Measurements from ENCODE around the gene CSTPP1. TPM values are rescaled to one million over a fixed set of nuclear protein-coding genes. Genes with fewer than 3 reads are reported as not detected.

CSTPP1 gene
- total RNA-seq, 1 donor from 2014 or later: 30.0 TPM

- Mint-ChIP-seq H3K4me3 (ENCODE audit: unreplicated experiment) (no peak overlapping the region), H3K27ac (ENCODE audit: unreplicated experiment) (no peak overlapping the region), H3K4me1 (ENCODE audit: unreplicated experiment) (peaks cover 6% of the 10 kb centered on the region), H3K36me3 (ENCODE audit: low read depth, unreplicated experiment) (peaks cover 9% of the 10 kb centered on the region), H3K9me3 (ENCODE audit: unreplicated experiment) (no peaks in the 10 kb centered on the region), H3K27me3 (ENCODE audit: unreplicated experiment) (no peaks in the 10 kb centered on the region)
- DNase-seq (ENCODE audit: low spot score): no peak
- TF ChIP-seq, protein P1, sequence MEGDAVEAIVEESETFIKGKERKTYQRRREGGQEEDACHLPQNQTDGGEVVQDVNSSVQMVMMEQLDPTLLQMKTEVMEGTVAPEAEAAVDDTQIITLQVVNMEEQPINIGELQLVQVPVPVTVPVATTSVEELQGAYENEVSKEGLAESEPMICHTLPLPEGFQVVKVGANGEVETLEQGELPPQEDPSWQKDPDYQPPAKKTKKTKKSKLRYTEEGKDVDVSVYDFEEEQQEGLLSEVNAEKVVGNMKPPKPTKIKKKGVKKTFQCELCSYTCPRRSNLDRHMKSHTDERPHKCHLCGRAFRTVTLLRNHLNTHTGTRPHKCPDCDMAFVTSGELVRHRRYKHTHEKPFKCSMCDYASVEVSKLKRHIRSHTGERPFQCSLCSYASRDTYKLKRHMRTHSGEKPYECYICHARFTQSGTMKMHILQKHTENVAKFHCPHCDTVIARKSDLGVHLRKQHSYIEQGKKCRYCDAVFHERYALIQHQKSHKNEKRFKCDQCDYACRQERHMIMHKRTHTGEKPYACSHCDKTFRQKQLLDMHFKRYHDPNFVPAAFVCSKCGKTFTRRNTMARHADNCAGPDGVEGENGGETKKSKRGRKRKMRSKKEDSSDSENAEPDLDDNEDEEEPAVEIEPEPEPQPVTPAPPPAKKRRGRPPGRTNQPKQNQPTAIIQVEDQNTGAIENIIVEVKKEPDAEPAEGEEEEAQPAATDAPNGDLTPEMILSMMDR (IDR thresholded peaks at IDR 0.05; ENCODE audit: unreplicated experiment): no peak
Measured at GRCh38 chr11:47052576-47052975, 116.0 kb downstream of the CSTPP1 start.

DNA sequence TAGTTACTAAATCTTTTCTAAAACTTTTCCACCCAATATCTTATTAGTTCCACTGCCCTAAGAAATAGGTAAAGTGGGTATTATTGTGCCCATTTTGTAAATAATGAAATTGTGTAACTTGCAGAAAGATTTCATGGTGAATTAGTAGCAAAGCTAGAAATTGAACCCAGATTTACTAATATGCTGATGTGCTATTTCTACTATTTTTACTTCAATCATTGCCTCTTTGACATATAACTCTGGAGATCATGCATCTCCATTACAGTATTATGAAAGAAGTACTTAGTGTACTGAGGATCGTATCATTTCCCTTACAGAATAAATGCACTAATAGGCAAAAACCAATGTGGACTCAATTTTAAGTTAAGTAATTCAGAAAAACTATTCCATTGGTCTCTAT is 119.0 kb downstream of the CSTPP1 start:
- Mint-ChIP-seq H3K27me3 (ENCODE audit: unreplicated experiment) (no peaks in the 10 kb centered on the region), H3K9me3 (ENCODE audit: unreplicated experiment) (no peaks in the 10 kb centered on the region), H3K4me3 (ENCODE audit: unreplicated experiment) (no peak overlapping the region), H3K4me1 (ENCODE audit: unreplicated experiment) (peaks cover 6% of the 10 kb centered on the region), H3K36me3 (ENCODE audit: low read depth, unreplicated experiment) (peaks cover 19% of the 10 kb centered on the region), H3K27ac (ENCODE audit: unreplicated experiment) (no peak overlapping the region)
- DNase-seq (ENCODE audit: low spot score): no peak
- TF ChIP-seq, protein P1 (IDR thresholded peaks at IDR 0.05; ENCODE audit: unreplicated experiment): no peak

DNA sequence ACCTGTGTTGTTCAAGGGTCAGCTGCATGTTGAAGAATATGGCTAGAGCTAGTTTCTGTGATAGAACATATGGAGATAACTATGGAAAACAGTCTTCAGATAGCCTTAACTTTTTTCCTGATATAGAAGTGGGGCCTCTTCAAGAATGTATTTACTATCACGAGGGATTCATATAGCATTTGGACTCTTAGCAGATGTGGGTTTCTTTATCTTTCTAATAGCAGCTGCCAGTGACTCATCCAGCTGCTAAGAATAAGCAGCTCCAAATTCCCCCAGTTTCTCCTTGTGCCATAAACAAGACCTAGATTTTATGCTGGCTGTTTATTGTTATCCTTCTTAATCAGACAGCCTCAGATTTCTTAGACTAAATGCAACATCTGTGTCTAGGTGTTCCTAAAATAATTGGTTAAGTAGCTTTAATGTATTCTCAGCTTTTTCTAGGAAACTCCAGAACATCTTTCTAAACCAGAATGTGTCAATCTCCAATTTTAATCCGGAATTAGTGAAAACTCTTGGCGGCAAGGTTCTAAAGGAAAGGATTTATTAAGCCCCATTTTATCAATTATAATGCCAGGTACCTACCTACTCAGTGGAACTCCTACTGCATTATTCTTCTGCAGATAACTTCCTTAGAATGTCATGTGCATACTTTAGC is 119.8 kb downstream of the CSTPP1 start:
- DNase-seq (ENCODE audit: low spot score): no peak
- no peak overlapping the region for H3K4me3 Mint-ChIP-seq (ENCODE audit: unreplicated experiment)
- peaks cover 19% of the 10 kb centered on the region for H3K36me3 Mint-ChIP-seq (ENCODE audit: low read depth, unreplicated experiment)
- peaks cover 6% of the 10 kb centered on the region for H3K4me1 Mint-ChIP-seq (ENCODE audit: unreplicated experiment)
- H3K27me3 Mint-ChIP-seq (ENCODE audit: unreplicated experiment): no peaks in the 10 kb centered on the region
- TF ChIP-seq, protein P1 (IDR thresholded peaks at IDR 0.05; ENCODE audit: unreplicated experiment): no peak
- no peak overlapping the region for H3K27ac Mint-ChIP-seq (ENCODE audit: unreplicated experiment)
- no peaks in the 10 kb centered on the region for H3K9me3 Mint-ChIP-seq (ENCODE audit: unreplicated experiment)

- Mint-ChIP-seq H3K27ac (ENCODE audit: unreplicated experiment) (peak overlapping the region; percentile 20), H3K4me1 (ENCODE audit: unreplicated experiment) (peaks cover 6% of the 10 kb centered on the region), H3K4me3 (ENCODE audit: unreplicated experiment) (no peak overlapping the region), H3K27me3 (ENCODE audit: unreplicated experiment) (no peaks in the 10 kb centered on the region), H3K36me3 (ENCODE audit: low read depth, unreplicated experiment) (peaks cover 16% of the 10 kb centered on the region), H3K9me3 (ENCODE audit: unreplicated experiment) (no peaks in the 10 kb centered on the region)
- no peak for DNase-seq (ENCODE audit: low spot score)
- TF ChIP-seq, protein P1 (IDR thresholded peaks at IDR 0.05; ENCODE audit: unreplicated experiment): no peak
Measured at GRCh38 chr11:47057365-47057764, 120.8 kb downstream of the CSTPP1 start.

DNA sequence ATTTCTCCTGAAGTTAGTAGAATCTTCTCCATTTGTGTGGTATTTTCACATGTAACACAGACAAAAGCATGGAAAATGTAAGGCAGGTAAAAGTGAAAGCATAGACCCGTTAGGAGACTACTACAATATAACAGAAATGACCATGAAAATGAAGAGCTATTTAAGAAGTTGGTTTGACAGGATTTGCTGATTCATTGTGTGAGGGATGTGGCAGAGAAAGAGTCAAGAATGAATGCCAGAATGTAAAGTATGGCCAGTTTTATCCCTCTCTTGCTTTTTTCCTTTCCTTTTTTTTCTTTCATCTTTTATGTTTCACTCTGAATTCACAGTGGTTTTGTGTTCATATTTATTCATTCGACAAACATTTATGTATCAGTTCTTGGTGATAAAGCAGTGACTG is 124.2 kb downstream of the CSTPP1 start:
- Mint-ChIP-seq H3K27me3 (ENCODE audit: unreplicated experiment) (no peaks in the 10 kb centered on the region), H3K36me3 (ENCODE audit: low read depth, unreplicated experiment) (peaks cover 13% of the 10 kb centered on the region), H3K9me3 (ENCODE audit: unreplicated experiment) (no peaks in the 10 kb centered on the region), H3K4me3 (ENCODE audit: unreplicated experiment) (no peak overlapping the region), H3K27ac (ENCODE audit: unreplicated experiment) (no peak overlapping the region), H3K4me1 (ENCODE audit: unreplicated experiment) (no peaks in the 10 kb centered on the region)
- TF ChIP-seq, protein P1 (IDR thresholded peaks at IDR 0.05; ENCODE audit: unreplicated experiment): no peak
- no peak for DNase-seq (ENCODE audit: low spot score)

Data from endothelial cell (in vitro differentiated cells).